ENCODE data around the gene STK39.

STK39 gene

DNA sequence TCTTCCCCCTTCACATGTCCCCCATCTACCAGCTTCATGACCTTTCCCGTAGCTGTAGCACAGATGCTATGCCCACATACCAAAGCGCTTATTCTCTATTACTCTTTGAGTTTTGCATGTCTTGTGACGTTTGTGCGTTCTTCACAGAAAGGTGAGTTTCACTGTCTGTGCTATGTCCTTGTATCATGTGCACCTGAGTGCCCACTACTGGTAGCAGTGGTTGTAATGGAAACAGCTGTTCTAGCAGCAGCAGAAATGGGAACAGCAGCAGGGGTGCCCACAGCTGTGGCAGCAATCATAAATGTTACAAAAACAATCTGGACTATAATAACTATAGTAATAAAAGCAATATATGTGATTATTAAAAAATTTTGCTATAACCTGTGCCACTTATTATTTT, 127.1 kb downstream of the STK39 start:
- Histone ChIP-seq H3K4me3 (ENCODE audit: low read length) (no peak overlapping the region), H3K27me3 (ENCODE audit: control insufficient read depth, insufficient read depth, low read length) (no peaks in the 10 kb centered on the region), H3K27ac (ENCODE audit: low read depth, low read length) (no peak overlapping the region), H3K9ac (ENCODE audit: low read length) (no peak overlapping the region), H3K36me3 (ENCODE audit: control insufficient read depth, insufficient read depth, low read length) (peaks cover 3% of the 10 kb centered on the region), H3K4me1 (ENCODE audit: control insufficient read depth, insufficient read depth, low read length) (peaks cover 5% of the 10 kb centered on the region)

DNA sequence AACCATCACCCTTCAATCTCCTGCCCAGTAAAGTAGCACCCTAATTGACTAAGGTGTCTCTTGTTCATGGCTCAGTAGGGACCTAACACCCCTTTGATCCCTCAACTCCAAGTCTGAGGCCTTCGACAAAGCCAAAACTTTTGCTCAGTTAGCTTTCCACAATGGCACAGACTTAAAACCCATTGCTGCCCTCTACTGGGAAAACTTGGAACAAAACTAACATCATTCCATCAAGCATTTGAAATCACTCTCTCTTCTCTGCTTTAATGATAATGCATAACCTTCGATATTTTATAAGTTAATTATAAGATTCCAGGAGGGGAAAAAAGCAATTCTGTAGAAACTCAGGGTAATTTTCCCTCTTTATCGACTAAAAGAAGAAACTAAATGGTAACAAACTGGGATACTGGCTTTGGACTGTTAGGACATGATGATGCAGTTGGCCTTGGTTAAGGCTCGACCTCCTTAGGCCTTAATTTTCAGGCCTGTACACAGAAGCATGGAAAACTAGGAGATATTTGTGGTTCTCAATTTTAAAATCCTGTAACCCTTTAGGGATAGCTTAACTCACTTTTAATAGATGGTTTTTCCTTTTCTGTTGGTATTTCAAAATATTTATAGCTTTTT, 127.8 kb downstream of the STK39 start:
- Histone ChIP-seq H3K4me3 (ENCODE audit: low read length) (no peak overlapping the region), H3K9ac (ENCODE audit: low read length) (no peak overlapping the region), H3K27ac (ENCODE audit: low read depth, low read length) (no peak overlapping the region), H3K27me3 (ENCODE audit: control insufficient read depth, insufficient read depth, low read length) (no peaks in the 10 kb centered on the region), H3K36me3 (ENCODE audit: control insufficient read depth, insufficient read depth, low read length) (peaks cover 3% of the 10 kb centered on the region), H3K4me1 (ENCODE audit: control insufficient read depth, insufficient read depth, low read length) (peaks cover 5% of the 10 kb centered on the region)

DNA sequence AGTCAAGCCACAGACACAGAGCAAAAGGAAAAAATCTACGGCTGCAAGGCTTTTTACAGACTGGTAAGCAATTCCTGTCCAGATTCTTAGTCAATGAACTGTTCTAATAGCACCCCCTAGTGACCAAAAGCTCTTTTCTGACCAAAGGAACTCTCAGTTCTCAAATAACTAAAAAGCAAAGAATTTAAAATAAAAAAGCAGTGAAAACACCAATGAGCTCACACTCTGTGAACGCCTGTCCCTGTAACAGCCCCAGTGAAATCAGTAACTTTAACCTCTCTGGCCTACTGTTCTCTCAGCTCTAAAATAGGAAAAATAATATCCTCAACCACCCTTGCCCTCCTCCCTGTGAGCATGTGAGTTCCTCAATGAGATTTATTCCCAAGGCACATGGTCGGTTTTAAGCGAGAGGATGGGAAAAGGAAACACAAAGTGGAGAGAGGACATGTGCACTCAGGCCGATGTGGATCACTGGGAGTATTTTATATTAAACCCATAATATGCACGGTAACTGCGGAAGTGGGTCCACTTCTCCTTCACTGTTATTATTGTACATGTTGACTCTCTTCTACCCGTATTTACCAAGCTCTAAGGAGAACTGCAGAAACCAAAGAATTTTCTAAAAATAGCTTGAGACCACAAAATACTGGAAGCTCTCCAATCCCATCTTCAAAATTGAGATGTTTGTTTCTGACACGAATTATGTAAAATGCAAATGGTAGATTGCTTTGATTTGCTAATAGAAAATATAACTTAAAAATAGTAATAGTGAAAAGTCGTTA, 128.5 kb downstream of the STK39 start:
- Histone ChIP-seq H3K27me3 (ENCODE audit: control insufficient read depth, insufficient read depth, low read length) (no peaks in the 10 kb centered on the region), H3K9ac (ENCODE audit: low read length) (no peak overlapping the region), H3K4me1 (ENCODE audit: control insufficient read depth, insufficient read depth, low read length) (peaks cover 5% of the 10 kb centered on the region), H3K36me3 (ENCODE audit: control insufficient read depth, insufficient read depth, low read length) (peaks cover 3% of the 10 kb centered on the region), H3K27ac (ENCODE audit: low read depth, low read length) (no peak overlapping the region), H3K4me3 (ENCODE audit: low read length) (no peak overlapping the region)

DNA sequence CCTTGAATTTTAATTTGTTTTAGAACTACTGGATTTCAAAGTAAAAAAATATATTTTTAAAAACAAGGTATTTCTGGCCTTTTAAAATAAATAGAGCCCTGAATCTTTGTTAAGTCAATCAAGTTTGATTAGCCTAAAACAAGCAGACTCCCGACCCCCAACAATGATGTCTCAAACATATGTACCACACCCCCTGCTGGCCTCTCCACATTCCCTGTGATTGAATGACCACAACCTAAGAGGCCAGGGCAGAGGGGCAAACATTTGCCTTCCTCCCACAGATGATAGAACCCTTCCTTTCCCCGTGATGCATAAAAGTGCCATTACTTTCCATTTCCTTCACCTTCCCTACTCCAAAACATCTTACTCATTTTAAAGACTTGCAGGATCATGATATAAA, 130.9 kb downstream of the STK39 start:
- H3K4me3 ChIP-seq (ENCODE audit: low read length), result no peak overlapping the region
- H3K36me3 ChIP-seq (ENCODE audit: control insufficient read depth, insufficient read depth, low read length), result no peaks in the 10 kb centered on the region
- no peaks in the 10 kb centered on the region for H3K27me3 ChIP-seq (ENCODE audit: control insufficient read depth, insufficient read depth, low read length)
- peaks cover 5% of the 10 kb centered on the region for H3K4me1 ChIP-seq (ENCODE audit: control insufficient read depth, insufficient read depth, low read length)
- no peak overlapping the region for H3K27ac ChIP-seq (ENCODE audit: low read depth, low read length)
- no peak overlapping the region for H3K9ac ChIP-seq (ENCODE audit: low read length)

DNA sequence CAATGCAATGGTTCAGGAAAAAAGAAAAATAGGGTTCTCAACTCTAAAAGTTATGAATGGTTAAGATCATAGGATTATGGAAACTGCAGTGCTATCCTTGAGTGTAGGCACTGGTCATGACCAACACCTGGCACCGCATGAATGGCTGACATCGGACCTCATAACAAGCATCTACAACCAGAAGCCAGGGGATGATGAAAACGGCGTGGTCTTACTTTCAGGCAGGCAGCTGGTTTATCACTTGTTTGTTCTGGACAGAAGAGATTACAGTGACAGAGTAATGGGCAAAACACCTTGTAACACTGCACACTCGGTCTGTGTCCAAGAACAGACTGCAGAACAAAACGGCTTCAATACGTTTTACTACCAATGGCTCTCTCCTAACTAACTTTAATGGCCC, 132.8 kb downstream of the STK39 start:
- Histone ChIP-seq H3K4me3 (ENCODE audit: low read length) (no peak overlapping the region), H3K27ac (ENCODE audit: low read depth, low read length) (no peak overlapping the region), H3K9ac (ENCODE audit: low read length) (no peak overlapping the region), H3K4me1 (ENCODE audit: control insufficient read depth, insufficient read depth, low read length) (peaks cover 5% of the 10 kb centered on the region), H3K27me3 (ENCODE audit: control insufficient read depth, insufficient read depth, low read length) (no peaks in the 10 kb centered on the region), H3K36me3 (ENCODE audit: control insufficient read depth, insufficient read depth, low read length) (no peaks in the 10 kb centered on the region)

DNA sequence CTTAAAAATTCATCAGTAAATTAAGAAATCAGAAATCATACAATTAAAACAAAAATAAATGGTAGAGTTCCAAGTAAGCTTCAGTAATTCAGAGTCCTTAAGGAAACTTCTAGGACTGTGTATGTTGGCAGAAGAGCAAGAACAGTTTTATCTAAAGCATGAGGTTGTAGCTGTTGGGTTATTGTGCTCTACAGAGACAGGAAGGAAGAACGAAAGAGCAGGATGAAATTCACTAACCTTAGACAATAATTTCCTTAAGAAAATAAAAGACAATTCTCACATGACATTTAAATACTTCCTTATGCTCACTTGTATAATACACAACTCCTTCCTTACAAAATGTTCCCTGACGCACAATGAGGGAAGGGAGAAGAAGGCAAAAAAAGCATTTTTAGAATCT, 133.4 kb downstream of the STK39 start:
- Histone ChIP-seq H3K4me3 (ENCODE audit: low read length) (no peak overlapping the region), H3K27me3 (ENCODE audit: control insufficient read depth, insufficient read depth, low read length) (no peaks in the 10 kb centered on the region), H3K4me1 (ENCODE audit: control insufficient read depth, insufficient read depth, low read length) (peaks cover 2% of the 10 kb centered on the region), H3K27ac (ENCODE audit: low read depth, low read length) (no peak overlapping the region), H3K36me3 (ENCODE audit: control insufficient read depth, insufficient read depth, low read length) (no peaks in the 10 kb centered on the region), H3K9ac (ENCODE audit: low read length) (no peak overlapping the region)

DNA sequence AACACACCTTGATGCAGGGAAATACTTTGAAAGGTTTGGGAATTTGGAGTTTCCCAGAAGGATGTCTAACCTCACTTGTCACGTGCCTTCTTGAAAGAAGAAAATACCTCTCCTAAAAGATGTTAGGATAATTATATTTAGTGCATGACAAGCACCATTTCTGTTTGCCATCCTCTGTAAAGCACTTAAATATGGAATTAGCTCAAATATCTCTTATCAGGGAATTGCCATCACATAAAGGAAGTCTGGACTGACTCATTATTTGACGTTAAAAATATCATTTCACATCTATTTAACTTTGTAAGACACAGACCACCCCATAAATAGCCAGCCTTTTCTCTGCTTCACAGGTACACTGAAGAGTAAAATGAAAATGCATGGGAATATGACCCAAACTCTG, 140.1 kb downstream of the STK39 start:
- Histone ChIP-seq H3K4me3 (ENCODE audit: low read length) (no peak overlapping the region), H3K9ac (ENCODE audit: low read length) (no peak overlapping the region), H3K4me1 (ENCODE audit: control insufficient read depth, insufficient read depth, low read length) (no peaks in the 10 kb centered on the region), H3K36me3 (ENCODE audit: control insufficient read depth, insufficient read depth, low read length) (no peaks in the 10 kb centered on the region), H3K27ac (ENCODE audit: low read depth, low read length) (no peak overlapping the region), H3K27me3 (ENCODE audit: control insufficient read depth, insufficient read depth, low read length) (no peaks in the 10 kb centered on the region)

DNA sequence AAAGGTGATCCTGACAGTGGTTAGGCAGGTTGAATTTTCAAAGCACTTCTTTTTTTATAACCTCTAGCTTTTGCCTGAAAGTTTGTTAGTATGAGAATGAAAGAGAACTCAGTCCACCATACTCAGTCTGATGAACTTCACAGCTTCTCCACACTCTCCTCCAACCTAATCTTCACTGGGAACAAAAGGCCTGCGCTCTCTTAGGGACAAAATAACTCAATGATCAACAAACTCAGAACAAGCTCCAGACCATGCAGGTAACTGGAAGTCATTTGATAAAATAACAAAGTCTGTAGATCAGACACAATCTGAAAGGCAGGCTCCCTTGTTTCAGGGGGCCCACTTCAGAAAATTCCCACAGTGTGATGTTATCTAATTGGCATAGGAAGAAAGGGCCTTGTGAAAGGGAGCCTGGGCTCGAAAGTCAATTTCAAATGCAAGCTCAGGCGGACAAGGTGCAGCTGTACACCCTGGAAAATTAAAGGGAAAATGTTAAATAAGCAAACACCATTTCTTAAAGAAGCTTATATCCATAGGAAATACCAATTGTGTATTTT, 142.2 kb downstream of the STK39 start:
- no peaks in the 10 kb centered on the region for H3K4me1 ChIP-seq (ENCODE audit: control insufficient read depth, insufficient read depth, low read length)
- H3K36me3 ChIP-seq (ENCODE audit: control insufficient read depth, insufficient read depth, low read length), result no peaks in the 10 kb centered on the region
- no peak overlapping the region for H3K27ac ChIP-seq (ENCODE audit: low read depth, low read length)
- no peaks in the 10 kb centered on the region for H3K27me3 ChIP-seq (ENCODE audit: control insufficient read depth, insufficient read depth, low read length)
- H3K9ac ChIP-seq (ENCODE audit: low read length), result no peak overlapping the region
- no peak overlapping the region for H3K4me3 ChIP-seq (ENCODE audit: low read length)

DNA sequence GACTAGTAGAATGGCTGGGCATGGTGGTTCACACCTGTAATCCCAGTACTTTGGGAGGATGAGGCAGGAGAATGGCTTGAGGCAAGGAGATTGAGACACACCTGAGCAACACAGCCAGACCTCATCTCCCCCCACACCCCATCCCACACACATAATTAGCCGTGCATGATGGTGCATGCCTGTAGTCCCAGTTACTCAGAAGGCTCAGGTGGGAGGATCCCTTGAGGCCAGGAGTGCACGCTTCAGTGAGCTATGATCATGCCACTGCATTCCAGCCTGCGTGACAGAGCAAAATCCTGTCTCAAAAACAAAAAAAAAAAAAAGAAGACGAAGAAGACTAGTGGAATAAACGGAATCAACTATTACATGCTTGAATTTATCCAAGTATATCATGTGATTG, 150.0 kb downstream of the STK39 start:
- Histone ChIP-seq H3K4me1 (ENCODE audit: control insufficient read depth, insufficient read depth, low read length) (no peaks in the 10 kb centered on the region), H3K4me3 (ENCODE audit: low read length) (no peak overlapping the region), H3K36me3 (ENCODE audit: control insufficient read depth, insufficient read depth, low read length) (peaks cover 3% of the 10 kb centered on the region), H3K27me3 (ENCODE audit: control insufficient read depth, insufficient read depth, low read length) (no peaks in the 10 kb centered on the region), H3K9ac (ENCODE audit: low read length) (no peak overlapping the region), H3K27ac (ENCODE audit: low read depth, low read length) (no peak overlapping the region)

DNA sequence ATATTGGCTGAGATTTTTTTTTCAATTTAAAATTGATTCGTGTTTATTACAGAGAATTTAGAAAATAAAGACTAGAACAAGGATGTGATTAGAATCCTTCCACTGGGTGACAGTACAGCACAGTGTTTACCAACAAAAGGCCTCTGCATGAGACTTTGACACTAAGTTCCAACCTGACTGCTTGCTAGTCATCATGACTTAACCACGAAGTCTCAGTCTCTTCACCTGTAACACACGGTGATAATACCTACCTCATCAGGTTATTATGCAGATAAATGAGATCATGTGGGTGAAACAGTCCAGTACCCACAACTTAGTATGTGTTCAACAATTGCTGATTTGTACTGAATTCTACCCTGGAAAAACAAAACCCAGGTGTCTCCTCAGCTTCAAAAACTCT, 151.2 kb downstream of the STK39 start:
- Histone ChIP-seq H3K4me3 (ENCODE audit: low read length) (no peak overlapping the region), H3K27me3 (ENCODE audit: control insufficient read depth, insufficient read depth, low read length) (no peaks in the 10 kb centered on the region), H3K9ac (ENCODE audit: low read length) (no peak overlapping the region), H3K4me1 (ENCODE audit: control insufficient read depth, insufficient read depth, low read length) (no peaks in the 10 kb centered on the region), H3K36me3 (ENCODE audit: control insufficient read depth, insufficient read depth, low read length) (peaks cover 3% of the 10 kb centered on the region), H3K27ac (ENCODE audit: low read depth, low read length) (no peak overlapping the region)

DNA sequence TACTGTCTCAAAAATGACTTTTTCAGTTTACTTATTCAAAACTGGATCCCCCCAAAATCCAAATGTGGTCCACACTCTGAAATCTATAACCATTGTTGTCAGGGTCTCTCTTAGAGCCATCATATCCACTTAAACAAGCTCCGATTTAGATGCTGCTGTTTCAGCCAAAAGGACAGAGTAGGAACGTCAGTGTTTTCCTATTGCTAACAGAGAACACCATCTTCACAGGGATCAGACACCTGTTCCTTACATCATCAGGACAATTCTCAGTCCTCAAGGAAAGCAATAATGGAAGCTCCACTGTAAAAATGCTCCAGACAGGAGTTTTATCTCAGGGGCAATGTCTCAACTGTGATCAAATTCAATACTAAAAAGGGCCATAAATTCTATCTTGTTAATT, 155.4 kb downstream of the STK39 start:
- no peaks in the 10 kb centered on the region for H3K4me1 ChIP-seq (ENCODE audit: control insufficient read depth, insufficient read depth, low read length)
- no peaks in the 10 kb centered on the region for H3K27me3 ChIP-seq (ENCODE audit: control insufficient read depth, insufficient read depth, low read length)
- no peak overlapping the region for H3K4me3 ChIP-seq (ENCODE audit: low read length)
- H3K27ac ChIP-seq (ENCODE audit: low read depth, low read length), result no peak overlapping the region
- no peak overlapping the region for H3K9ac ChIP-seq (ENCODE audit: low read length)
- no peaks in the 10 kb centered on the region for H3K36me3 ChIP-seq (ENCODE audit: control insufficient read depth, insufficient read depth, low read length)

DNA sequence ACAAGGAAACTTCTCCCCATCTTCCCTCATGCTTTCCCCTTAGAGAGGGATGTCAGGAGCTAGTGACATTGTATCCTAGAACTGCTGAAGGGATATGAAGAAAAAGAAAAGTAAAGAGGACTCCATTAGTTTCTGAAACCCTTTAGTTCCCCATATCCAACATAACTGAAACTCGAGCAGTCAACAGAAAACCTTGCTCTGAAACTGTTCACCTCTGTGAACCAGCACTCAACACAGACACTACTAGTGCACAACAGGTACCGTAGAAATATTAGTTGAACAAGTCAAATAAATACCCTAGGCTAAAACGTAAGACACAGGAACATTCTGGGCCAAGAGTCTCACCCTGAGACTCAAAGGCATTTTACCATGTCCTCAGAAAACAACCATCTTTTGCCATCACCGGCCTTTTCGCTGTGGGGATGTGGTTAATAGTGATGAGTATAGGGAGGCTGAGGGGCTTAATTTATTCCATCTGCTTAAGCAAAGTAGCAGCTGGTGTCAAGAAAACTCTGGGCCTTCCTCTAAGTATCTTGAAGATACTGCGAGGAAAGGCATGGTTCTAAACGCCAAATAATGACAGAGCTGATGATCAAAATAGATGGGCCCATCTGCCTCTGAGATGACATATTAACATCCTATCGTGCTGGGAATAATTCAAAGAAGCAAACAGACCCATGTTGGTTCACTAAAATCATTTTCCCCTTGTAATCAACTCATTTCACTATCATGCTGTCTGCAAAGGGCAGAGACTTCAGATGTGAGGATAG, 156.8 kb downstream of the STK39 start:
- no peak overlapping the region for H3K4me3 ChIP-seq (ENCODE audit: low read length)
- H3K27ac ChIP-seq (ENCODE audit: low read depth, low read length), result no peak overlapping the region

More for the DNA sequence above, 156.8 kb downstream of the STK39 start:
- no peaks in the 10 kb centered on the region for H3K36me3 ChIP-seq (ENCODE audit: control insufficient read depth, insufficient read depth, low read length)
- no peaks in the 10 kb centered on the region for H3K4me1 ChIP-seq (ENCODE audit: control insufficient read depth, insufficient read depth, low read length)
- H3K9ac ChIP-seq (ENCODE audit: low read length), result no peak overlapping the region
- no peaks in the 10 kb centered on the region for H3K27me3 ChIP-seq (ENCODE audit: control insufficient read depth, insufficient read depth, low read length)
